ENCODE measurements around the gene RABIF.

GRCh38 chr1:202858331-202858730, 30.6 kb downstream of the RABIF start:
- TF ChIP-seq CTCF (IDR thresholded peaks at IDR 0.05) (no peak), POLR2A (IDR thresholded peaks at IDR 0.05) (no peak)

Data from suprapubic skin (tissue), 3 donors.